Measurements from ENCODE around the gene MET.
"Not testable (repeated sequence)": the region's sequence is repeated elsewhere in the genome, so short reads cannot be mapped to it uniquely, and the experiment has no call there.

GRCh38 chr7:116746388-116746787, 74.4 kb downstream of the MET start:
- TF ChIP-seq MAX (IDR thresholded peaks at IDR 0.05); EZH2phosphoT487 (IDR thresholded peaks at IDR 0.05; ENCODE audit: borderline replicate concordance); YY1 (IDR thresholded peaks at IDR 0.05; ENCODE audit: extremely low read depth, insufficient replicate concordance, low read depth, low read length); ZBTB33 (IDR thresholded peaks at IDR 0.05; ENCODE audit: extremely low read depth, insufficient replicate concordance, low read length); EGR1 (IDR thresholded peaks at IDR 0.05; ENCODE audit: low read depth); POLR2A (IDR thresholded peaks at IDR 0.05; ENCODE audit: borderline replicate concordance, extremely low read depth, insufficient read depth, insufficient read length); CTCF (IDR thresholded peaks at IDR 0.05 in 2 of 3, conservative IDR thresholded peaks at IDR 0.05 in 1 of 3; ENCODE audit: borderline replicate concordance in 1 of 3, insufficient read depth in 1 of 3, low read depth in 2 of 3, low read length in 2 of 3); REST (IDR thresholded peaks at IDR 0.05; ENCODE audit: low read depth); CBX3 (IDR thresholded peaks at IDR 0.05; ENCODE audit: low read depth); CEBPB (IDR thresholded peaks at IDR 0.05; ENCODE audit: low read depth); FOSL1 (IDR thresholded peaks at IDR 0.05; ENCODE audit: low read depth); POLR2AphosphoS5 (IDR thresholded peaks at IDR 0.05; ENCODE audit: low read depth, low read length); JUND (IDR thresholded peaks at IDR 0.05); SRF (IDR thresholded peaks at IDR 0.05; ENCODE audit: low read depth): not testable (repeated sequence)

Data from HCT116 (cell line).